Large intestine (tissue), 3 donors: ENCODE data around the gene NT5DC1. TPM values are rescaled to one million over a fixed set of nuclear protein-coding genes. Genes with fewer than 3 reads are reported as not detected.
A peak's percentile ranks its signal among the peaks of the same experiment; 100 is the strongest.

Source experiments
- DNase-seq, 2 donors: peaks; one replicate each; pipeline versions ENCODE4 v3.0.0 to v3.0.0-alpha.2; 2013
- H3K27ac ChIP-seq: one replicate; pipeline ENCODE4 v1.5.1; 2013; ENCODE audit warnings: low read length
- H3K27me3 ChIP-seq: 2 replicates; pipeline ENCODE4 v1.6.1; 2013; ENCODE audit warnings: low read length; ENCODE audit not compliant: control insufficient read depth, insufficient read depth
- H3K36me3 ChIP-seq: 2 replicates; pipeline ENCODE4 v1.6.1; 2013; ENCODE audit warnings: low read length; ENCODE audit not compliant: control insufficient read depth, insufficient read depth
- H3K4me1 ChIP-seq: one replicate; pipeline ENCODE4 v1.6.1; 2013; ENCODE audit warnings: low read length; ENCODE audit not compliant: control insufficient read depth, insufficient read depth
- H3K4me3 ChIP-seq: one replicate; pipeline ENCODE4 v1.5.1; 2013; ENCODE audit warnings: low read length
- H3K9me3 ChIP-seq: one replicate; pipeline ENCODE4 v1.6.1; 2013; ENCODE audit warnings: mild to moderate bottlenecking, low read depth, low read length, moderate library complexity; ENCODE audit not compliant: control insufficient read depth
- WGBS: methylation state at CpG from one replicate; pipeline ENCODE4 v1.1.5; 2013; ENCODE audit warnings: low lambda C conversion rate; ENCODE audit not compliant: insufficient coverage; 5-methylcytosine and 5-hydroxymethylcytosine counted together
- polyA plus RNA-seq: library from polyadenylated mRNA; unstranded; fragments of 120-200 nt; gene quantifications from one replicate; pipeline ENCODE4 v1.2.1, GENCODE V29; 2013

The NT5DC1 gene
- polyA plus RNA-seq, 1 donor = 54.4 TPM

- Histone ChIP-seq H3K9me3 (no peaks in the 10 kb centered on the region), H3K4me3 (no peak overlapping the region), H3K4me1 (peaks cover 46% of the 10 kb centered on the region), H3K27me3 (no peaks in the 10 kb centered on the region), H3K36me3 (peaks cover 5% of the 10 kb centered on the region), H3K27ac (peak overlapping the region; percentile 79)
- WGBS = no CpG with 5 or more reads among the region's 1 CpG
- peak; percentile 39 to 63 for DNase-seq
Observed at GRCh38 chr6:116104636-116105035, 4.0 kb downstream of the NT5DC1 start.

GRCh38 chr6:116105247-116105646 is 4.6 kb downstream of the NT5DC1 start:
- DNase-seq = peak in 1 of 2 donors; percentile 31
- Histone ChIP-seq H3K4me1 (peaks cover 46% of the 10 kb centered on the region), H3K27ac (peak overlapping the region; percentile 79)

GRCh38 chr6:116106146-116106545 is 5.5 kb downstream of the NT5DC1 start:
- Histone ChIP-seq H3K4me1 (peaks cover 46% of the 10 kb centered on the region), H3K27me3 (no peaks in the 10 kb centered on the region), H3K36me3 (peaks cover 18% of the 10 kb centered on the region), H3K27ac (peak overlapping the region; percentile 79), H3K4me3 (no peak overlapping the region), H3K9me3 (no peaks in the 10 kb centered on the region)
- peak in 1 of 2 donors; percentile 50 for DNase-seq
- WGBS = no CpG with 5 or more reads among the region's 1 CpG

More at GRCh38 chr6:116105247-116105646, 4.6 kb downstream of the NT5DC1 start:
- WGBS = 100% methylated on average over 1 of the region's 3 CpGs
- Histone ChIP-seq H3K4me3 (no peak overlapping the region), H3K9me3 (no peaks in the 10 kb centered on the region), H3K27me3 (no peaks in the 10 kb centered on the region), H3K36me3 (peaks cover 11% of the 10 kb centered on the region)

GRCh38 chr6:116108836-116109235 is 8.2 kb downstream of the NT5DC1 start:
- H3K4me3 ChIP-seq = no peak overlapping the region
- DNase-seq = no peak
- H3K27ac ChIP-seq = no peak overlapping the region
- no peaks in the 10 kb centered on the region for H3K9me3 ChIP-seq
- peaks cover 31% of the 10 kb centered on the region for H3K36me3 ChIP-seq
- no peaks in the 10 kb centered on the region for H3K27me3 ChIP-seq
- peaks cover 24% of the 10 kb centered on the region for H3K4me1 ChIP-seq
- WGBS = no CpG with 5 or more reads among the region's 1 CpG

GRCh38 chr6:116111552-116112528 is 11.2 kb downstream of the NT5DC1 start:
- peaks cover 2% of the 10 kb centered on the region for H3K4me1 ChIP-seq
- WGBS = 100% methylated on average over 2 of the region's 5 CpGs
- DNase-seq = peak in 1 of 2 donors; percentile 18
- H3K36me3 ChIP-seq = peaks cover 42% of the 10 kb centered on the region
- H3K27me3 ChIP-seq = no peaks in the 10 kb centered on the region
- H3K9me3 ChIP-seq = no peaks in the 10 kb centered on the region
- no peak overlapping the region for H3K27ac ChIP-seq
- H3K4me3 ChIP-seq = no peak overlapping the region

GRCh38 chr6:116113386-116113785 is 12.7 kb downstream of the NT5DC1 start:
- Histone ChIP-seq H3K9me3 (no peaks in the 10 kb centered on the region), H3K4me1 (no peaks in the 10 kb centered on the region), H3K4me3 (no peak overlapping the region), H3K36me3 (peaks cover 46% of the 10 kb centered on the region), H3K27ac (no peak overlapping the region), H3K27me3 (no peaks in the 10 kb centered on the region)
- no peak for DNase-seq
- WGBS = no CpG with 5 or more reads among the region's 2 CpGs

- 82% methylated on average over 2 of the region's 2 CpGs for WGBS
- Histone ChIP-seq H3K36me3 (peaks cover 44% of the 10 kb centered on the region), H3K4me3 (no peak overlapping the region), H3K4me1 (no peaks in the 10 kb centered on the region), H3K27me3 (no peaks in the 10 kb centered on the region), H3K27ac (no peak overlapping the region), H3K9me3 (no peaks in the 10 kb centered on the region)
- DNase-seq = no peak
Observed at GRCh38 chr6:116115781-116116180, 15.1 kb downstream of the NT5DC1 start.

- no peak overlapping the region for H3K4me3 ChIP-seq
- peaks cover 33% of the 10 kb centered on the region for H3K36me3 ChIP-seq
- H3K9me3 ChIP-seq = no peaks in the 10 kb centered on the region
- no peaks in the 10 kb centered on the region for H3K27me3 ChIP-seq
- no peak for DNase-seq
- no peak overlapping the region for H3K27ac ChIP-seq
- H3K4me1 ChIP-seq = no peaks in the 10 kb centered on the region
Observed at GRCh38 chr6:116118608-116119007, 18.0 kb downstream of the NT5DC1 start.

GRCh38 chr6:116120430-116120829 is 19.8 kb downstream of the NT5DC1 start:
- no peak for DNase-seq
- no CpG with 5 or more reads among the region's 3 CpGs for WGBS
- Histone ChIP-seq H3K4me3 (no peak overlapping the region), H3K27me3 (no peaks in the 10 kb centered on the region), H3K9me3 (no peaks in the 10 kb centered on the region), H3K4me1 (no peaks in the 10 kb centered on the region), H3K36me3 (peaks cover 26% of the 10 kb centered on the region), H3K27ac (no peak overlapping the region)

GRCh38 chr6:116126032-116126431 is 25.4 kb downstream of the NT5DC1 start, which contains the start of gene COL10A1:
Gene COL10A1, minus strand, starts transcription at chr6:116126132. Its CDS starts 640 bp downstream, at chr6:116125492.
- H3K4me1 ChIP-seq = no peaks in the 10 kb centered on the region
- no peak within 1 kb of the TSS for H3K27ac ChIP-seq
- no peak for DNase-seq
- no peaks in the 10 kb centered on the region for H3K27me3 ChIP-seq
- H3K4me3 ChIP-seq = no peak within 1 kb of the TSS
- WGBS = 84% methylated on average over 2 of the region's 6 CpGs
- H3K9me3 ChIP-seq = no peaks in the 10 kb centered on the region
- H3K36me3 ChIP-seq = peaks cover 8% of the 10 kb centered on the region
